GM19395 (cell line): ENCODE data around the gene DMRTC2.

ENCODE experiments used
- ATAC-seq: cut with Tn5 transposase; IDR thresholded peaks from one replicate; pipeline ENCODE4 v1.9.1; 2021; ENCODE audit warnings: mild to moderate bottlenecking, moderate library complexity; ENCODE audit not compliant: unreplicated experiment

Gene DMRTC2

DNA sequence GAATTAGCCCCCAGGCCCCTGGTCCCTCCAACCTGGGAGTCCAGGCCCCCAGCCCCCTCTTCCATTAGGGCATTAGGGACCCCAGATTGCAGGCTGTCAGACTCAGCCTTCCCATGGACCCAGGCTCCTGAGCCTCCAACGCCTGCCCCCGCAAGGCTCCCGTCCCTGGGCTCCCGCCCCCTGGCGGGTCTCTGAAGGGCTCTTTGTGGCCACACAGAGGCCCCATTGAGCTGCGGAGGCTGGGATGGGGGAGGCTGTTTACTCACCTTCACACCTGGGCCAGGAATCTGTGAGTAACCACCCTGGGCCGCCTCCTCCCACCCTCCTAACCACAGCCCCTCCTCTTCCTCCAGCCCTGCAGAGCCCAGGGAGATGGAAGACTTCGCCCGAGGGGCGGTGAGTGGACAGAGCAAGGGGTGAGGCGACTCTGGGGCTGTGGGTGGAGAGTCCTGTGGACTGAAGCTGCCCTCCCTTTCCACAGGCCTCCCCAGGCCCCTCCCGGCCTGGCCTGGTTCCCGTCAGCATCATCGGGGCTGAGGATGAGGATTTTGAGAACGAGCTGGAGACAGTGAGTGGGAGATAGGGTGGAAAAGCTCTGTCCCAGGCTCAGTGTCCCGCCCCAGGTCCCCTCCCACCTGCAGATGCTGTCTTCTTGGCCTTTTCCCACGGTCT is 43.0 kb downstream of the DMRTC2 start:
- ATAC-seq = no peak

DNA sequence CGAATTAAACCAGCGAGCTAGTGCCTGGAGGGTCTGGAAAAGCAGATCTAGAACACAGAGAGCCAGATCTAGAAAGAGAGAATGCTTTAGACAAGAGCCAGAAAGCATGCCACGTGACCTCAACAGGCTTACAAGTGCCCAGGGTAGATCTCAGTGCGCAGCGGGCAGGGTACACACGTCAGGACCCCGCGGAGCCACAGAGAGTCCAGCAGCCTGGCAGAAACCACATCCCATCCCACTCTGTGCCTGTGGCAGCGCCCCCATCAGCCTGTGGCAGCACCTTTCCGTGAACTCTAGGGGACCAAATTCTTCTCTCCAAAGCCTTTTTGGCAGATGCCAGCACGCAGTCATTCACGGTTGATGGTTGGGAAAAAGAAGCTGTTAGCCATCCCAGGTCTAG is 44.1 kb downstream of the DMRTC2 start:
- ATAC-seq = no peak

DNA sequence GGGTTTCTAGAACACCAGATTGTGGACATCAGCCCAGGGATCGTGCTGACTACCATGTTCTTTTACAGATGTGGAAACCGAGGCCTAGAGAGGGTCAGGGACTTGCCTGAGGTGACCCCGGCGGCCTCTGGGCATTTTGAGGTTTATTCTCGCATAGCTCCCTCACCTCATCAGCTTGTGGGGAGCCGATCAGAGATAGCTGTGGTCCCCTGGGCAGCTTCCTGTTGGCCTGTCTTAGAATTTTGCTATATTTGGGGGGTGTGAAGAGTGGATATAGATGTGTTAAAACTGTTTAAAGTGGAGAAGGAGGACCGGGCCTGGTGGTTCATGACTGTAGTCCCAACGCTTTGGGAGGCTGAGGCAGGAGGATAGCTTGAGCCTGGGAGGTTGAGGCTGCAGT is 45.1 kb downstream of the DMRTC2 start:
- no peak for ATAC-seq

DNA sequence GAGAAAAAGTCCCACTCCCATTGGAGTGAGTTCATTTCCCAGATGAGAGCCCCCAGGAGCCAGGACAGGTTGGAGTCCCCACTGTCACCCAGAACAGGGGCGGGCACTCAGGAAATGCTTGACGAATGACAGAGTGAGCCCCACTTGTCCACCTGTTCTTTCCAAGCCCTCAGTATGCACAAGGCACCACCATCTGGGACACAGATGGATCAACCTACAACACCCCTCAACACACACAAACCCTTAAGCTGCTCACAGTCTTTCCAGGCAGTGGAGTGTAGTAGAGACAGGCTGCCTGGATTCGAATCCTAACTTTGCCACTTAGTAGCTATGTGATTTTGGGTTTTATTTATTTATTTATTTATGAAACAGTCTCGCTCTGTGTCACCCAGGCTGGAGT is 46.1 kb downstream of the DMRTC2 start:
- ATAC-seq = no peak

DNA sequence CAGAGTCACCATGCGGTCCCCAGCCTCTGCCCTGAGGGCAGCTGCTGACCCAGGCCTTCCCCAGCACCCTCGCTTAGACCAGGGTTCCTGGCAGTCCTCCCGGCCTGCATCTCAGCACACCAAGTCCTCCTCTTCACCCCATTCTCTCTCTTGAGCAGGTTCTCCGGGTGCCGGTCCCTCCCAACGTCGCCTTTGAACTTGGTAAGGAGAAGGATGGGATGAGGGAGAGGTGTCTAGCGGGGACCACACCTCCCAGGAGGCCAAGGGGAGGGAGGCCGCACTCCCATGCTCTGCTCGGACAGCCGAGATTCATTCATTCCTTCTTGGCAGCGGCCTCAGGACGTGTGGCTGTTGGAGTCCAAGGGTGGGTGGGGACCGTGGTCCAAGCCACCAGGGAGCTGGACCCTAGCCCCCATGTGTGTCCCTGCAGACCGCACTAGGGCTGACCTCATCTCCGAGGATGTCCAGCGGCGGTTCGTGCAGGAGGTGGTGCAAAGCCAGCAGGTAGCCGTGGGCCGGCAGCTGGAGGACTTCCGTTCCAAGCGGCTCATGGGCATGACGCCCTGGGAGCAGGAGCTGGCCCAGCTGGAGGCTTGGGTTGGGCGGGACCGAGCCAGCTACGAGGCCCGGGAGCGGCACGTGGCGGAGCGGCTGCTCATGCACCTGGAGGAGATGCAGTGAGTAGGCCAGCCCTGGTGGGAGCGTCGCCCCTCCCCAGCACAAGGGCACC is 47.5 kb downstream of the DMRTC2 start:
- ATAC-seq = no peak

DNA sequence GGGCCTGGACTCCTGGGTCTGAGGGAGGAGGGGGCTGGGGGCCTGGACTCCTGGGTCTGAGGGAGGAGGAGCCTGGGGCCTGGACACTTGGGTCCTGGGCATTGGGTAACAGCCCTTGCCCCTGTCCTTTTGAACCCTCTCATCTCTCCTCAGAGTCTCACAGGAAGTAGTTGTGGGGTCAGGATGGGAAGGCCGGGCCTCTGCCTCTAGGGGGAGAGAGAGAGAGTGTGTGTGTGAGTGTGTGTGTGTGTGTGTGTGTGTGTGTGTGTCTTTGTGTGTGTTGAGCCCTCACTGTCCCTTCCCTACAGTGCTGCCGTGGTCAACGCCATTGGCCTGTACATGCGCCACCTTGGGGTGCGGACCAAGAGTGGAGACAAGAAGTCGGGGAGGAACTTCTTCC is 49.1 kb downstream of the DMRTC2 start:
- no peak for ATAC-seq

DNA sequence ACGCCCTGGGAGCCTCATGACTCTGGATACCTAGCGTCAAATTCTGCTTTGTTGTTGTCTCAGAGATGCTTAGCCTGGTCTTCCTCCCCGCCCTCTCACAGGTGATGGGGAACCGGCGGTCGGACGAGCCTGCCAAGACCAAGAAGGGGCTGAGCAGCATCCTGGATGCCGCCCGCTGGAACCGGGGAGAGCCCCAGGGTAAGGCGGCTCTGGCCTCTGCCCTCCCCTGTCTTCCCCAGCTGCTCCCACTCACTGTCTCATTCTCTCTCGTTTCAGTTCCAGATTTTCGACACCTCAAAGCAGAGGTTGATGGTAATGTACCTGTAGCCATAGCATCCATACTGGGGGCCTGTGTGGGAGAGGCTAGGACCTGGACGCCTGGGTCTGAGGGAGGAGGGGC is 49.5 kb downstream of the DMRTC2 start:
- no peak for ATAC-seq

DNA sequence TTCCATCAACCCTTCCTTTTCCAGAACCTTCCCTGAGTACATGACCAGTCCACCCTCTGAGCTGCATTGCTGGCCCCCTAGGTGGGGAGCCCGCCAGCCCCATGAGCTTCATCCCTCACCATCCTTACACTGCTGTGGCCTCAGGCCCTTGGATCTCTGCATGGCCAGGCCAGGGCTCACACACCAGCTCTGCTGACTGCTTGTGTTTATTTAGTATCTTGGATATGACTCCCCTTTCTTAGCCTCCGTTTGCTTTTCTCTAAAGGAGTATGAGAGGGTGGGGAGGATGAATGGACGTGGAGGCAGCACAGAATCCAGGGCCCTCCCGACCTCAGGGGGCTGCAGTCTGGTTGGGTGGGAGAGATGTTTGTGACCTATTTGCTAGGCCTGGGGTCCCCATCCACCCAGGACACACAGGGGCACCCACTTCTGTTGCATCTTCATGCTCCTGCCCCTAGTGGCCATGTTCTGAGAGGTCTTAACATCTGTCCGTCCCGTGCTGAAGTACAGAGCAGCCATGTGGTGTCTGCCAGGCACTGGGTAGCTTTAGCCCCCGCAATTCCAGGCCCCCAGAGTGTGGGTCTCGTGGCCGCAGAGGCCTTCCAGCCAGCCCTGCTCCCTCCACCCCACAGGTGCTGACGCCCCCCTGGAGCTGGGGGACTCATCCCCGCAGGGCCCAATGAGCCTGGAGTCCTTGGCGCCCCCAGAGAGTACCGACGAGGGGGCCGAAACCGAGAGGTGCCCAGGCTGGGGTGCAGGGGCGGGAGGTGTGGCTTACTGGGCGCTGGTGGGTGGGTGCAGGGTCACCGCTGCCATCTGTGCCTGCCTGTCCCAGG is 51.1 kb downstream of the DMRTC2 start:
- no peak for ATAC-seq

DNA sequence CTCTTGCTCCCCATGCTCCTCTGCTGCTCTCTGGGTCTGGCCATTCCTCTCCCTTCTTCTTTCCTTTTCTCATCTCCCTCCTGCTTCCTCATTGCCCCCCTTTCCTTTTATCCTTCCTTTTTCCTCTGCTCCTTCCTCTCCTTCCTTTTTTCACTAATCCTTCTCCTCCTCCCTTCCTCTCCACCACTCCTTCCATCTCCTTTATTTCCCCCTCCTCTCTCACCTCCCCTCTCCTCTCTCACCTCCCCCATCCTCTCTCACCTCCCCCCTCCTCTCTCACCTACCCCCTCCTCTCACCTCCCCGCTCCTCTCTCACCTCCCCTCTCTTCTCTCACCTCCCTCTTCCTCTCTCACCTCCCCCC is 51.7 kb downstream of the DMRTC2 start:
- ATAC-seq = no peak

DNA sequence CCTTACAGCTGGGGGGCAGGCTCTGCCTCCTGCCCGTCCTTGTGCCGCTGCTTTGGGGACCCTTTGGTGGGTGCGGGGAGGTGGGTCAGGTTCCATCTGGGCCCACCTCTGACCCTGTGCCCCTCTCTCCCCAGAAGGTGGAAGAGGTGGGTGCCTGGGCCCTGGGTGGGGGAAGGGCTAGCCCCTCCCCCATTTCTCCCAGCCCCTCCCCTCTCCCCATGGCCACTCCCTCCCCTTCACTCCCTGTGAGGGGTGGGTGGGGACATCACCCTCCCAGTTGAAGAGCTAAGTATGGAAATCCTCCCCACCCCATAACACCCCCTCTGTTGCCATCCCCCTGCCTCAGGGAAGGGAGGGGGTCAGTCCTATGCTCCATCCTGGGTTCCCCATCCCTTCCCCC is 52.3 kb downstream of the DMRTC2 start:
- no peak for ATAC-seq

DNA sequence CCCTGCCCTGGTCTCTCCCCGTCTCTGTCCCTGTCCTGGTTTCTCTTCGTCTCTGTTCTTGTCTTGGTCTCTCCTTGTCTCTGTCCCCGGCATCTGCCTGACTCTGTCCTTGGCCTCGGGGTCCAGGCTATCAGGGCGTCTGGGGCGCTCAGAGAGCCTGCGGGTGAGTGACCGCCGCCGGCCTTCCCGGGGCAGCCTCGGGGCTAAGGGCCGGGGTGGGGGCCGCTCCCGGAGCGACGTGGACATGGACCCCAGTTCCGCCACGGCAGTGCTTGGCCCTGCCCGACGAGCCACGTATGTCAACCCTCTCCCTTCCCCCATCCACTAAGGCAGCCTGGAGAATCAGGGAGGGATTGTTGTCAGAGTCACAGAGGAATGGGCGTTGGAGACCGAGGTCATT is 53.0 kb downstream of the DMRTC2 start:
- ATAC-seq = no peak

DNA sequence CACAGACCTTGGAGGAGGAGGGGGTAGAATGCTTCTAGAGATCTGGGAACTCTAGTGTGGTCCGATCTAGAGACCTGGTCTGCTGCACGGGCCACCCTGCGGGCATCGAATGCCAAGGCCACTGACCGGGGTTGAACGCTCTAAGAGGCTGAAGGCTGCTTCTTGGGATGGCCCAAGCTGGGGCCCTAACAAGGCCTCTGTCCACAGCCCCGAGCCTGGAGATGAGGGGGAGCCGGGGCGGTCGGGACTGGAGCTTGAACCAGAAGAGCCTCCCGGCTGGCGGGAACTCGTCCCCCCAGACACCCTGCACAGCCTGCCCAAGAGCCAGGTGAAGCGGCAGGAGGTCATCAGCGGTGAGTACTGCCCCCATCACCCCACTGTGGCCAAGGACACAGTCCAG is 53.4 kb downstream of the DMRTC2 start:
- ATAC-seq = no peak
